K562 (cell line): Measurements from ENCODE around the gene LMX1B. TPM values are rescaled to one million over a fixed set of nuclear protein-coding genes. Genes with fewer than 3 reads are reported as not detected.

ENCODE experiments used
- ATF7 ChIP-seq: fragments of 450-650 bp; IDR thresholded peaks from 2 replicates; pipeline ENCODE4 v1.7.1; 2014; ENCODE audit warnings: mild to moderate bottlenecking, moderate library complexity
- BRF1 ChIP-seq: IDR thresholded peaks from 3 replicates; pipeline ENCODE4 v1.6.1; 2011; ENCODE audit warnings: borderline replicate concordance, mild to moderate bottlenecking; ENCODE audit not compliant: insufficient read length; ENCODE audit errors: extremely low read depth
- CLOCK ChIP-seq: fragments of 250-450 bp; sonication (Bioruptor Pico); IDR thresholded peaks from 2 replicates; pipeline ENCODE4 v1.4.0; 2020; ENCODE audit warnings: mild to moderate bottlenecking, moderate library complexity, borderline replicate concordance
- CSDE1 ChIP-seq, 2 experiments: fragments of 450-650 bp; IDR thresholded peaks; 2 replicates each; pipeline ENCODE4 v1.6.1; 2016; ENCODE audit warnings: mild to moderate bottlenecking in 1 of 2
- EGR1 ChIP-seq: fragments of 450-650 bp; conservative IDR thresholded peaks from 2 replicates; pipeline ENCODE4 v1.6.1; 2017; ENCODE audit warnings: mild to moderate bottlenecking
- KLF1 ChIP-seq: fragments of 450-650 bp; IDR thresholded peaks from 2 replicates; pipeline ENCODE4 v1.6.1; 2016; ENCODE audit warnings: missing genetic modification characterization, missing compliant biosample characterization
- MBD1 ChIP-seq: fragments of 250-450 bp; sonication (Bioruptor Pico); IDR thresholded peaks from 2 replicates; pipeline ENCODE4 v1.8.0; 2022; ENCODE audit warnings: inconsistent platforms
- NELFE ChIP-seq: IDR thresholded peaks from 2 replicates; pipeline ENCODE4 v1.6.1; 2011; ENCODE audit warnings: mild to moderate bottlenecking; ENCODE audit not compliant: insufficient read depth, insufficient read length
- PURB ChIP-seq: sonication (generic); formaldehyde crosslinking; IDR thresholded peaks from 2 replicates; pipeline ENCODE4 v1.9.0; 2021; ENCODE audit warnings: low read depth, mild to moderate bottlenecking, missing genetic modification reagents
- RB1 ChIP-seq: fragments of 450-650 bp; IDR thresholded peaks from 2 replicates; pipeline ENCODE4 v1.6.1; 2017; ENCODE audit warnings: low read depth, mild to moderate bottlenecking
- RCOR1 ChIP-seq, 2 experiments: IDR thresholded peaks; 2 replicates each; pipeline ENCODE4 v1.6.1; 2012; ENCODE audit warnings: low read depth in 2 of 2, low read length in 2 of 2, borderline replicate concordance in 1 of 2, improper control_type of control experiment in 1 of 2
- RFX5 ChIP-seq: IDR thresholded peaks from 2 replicates; pipeline ENCODE4 v1.6.1; 2011; ENCODE audit warnings: low read depth, mild to moderate bottlenecking, improper control_type of control experiment, low read length
- SP1 ChIP-seq: sonication (generic); formaldehyde crosslinking; IDR thresholded peaks from 2 replicates; pipeline ENCODE4 v1.8.1; 2022; ENCODE audit warnings: mild to moderate bottlenecking, missing genetic modification reagents
- SRSF3 ChIP-seq: fragments of 200-400 bp; formaldehyde crosslinking; IDR thresholded peaks from 2 replicates; pipeline ENCODE4 v1.6.1; 2016; ENCODE audit warnings: mild to moderate bottlenecking, low read length, moderate library complexity; ENCODE audit not compliant: insufficient read depth
- ZNF263 ChIP-seq: sonication (generic); formaldehyde crosslinking; IDR thresholded peaks from 2 replicates; pipeline ENCODE4 v1.8.0; 2022; ENCODE audit warnings: mild to moderate bottlenecking, missing genetic modification reagents, borderline replicate concordance
- ZNF318 ChIP-seq, 2 experiments: fragments of 450-650 bp; IDR thresholded peaks; 2 replicates each; pipeline ENCODE4 v1.6.1; 2016; ENCODE audit warnings: mild to moderate bottlenecking in 2 of 2, borderline replicate concordance in 1 of 2, low read depth in 1 of 2, moderate library complexity in 1 of 2
- ZNF507 ChIP-seq: conservative IDR thresholded peaks from 2 replicates; pipeline ENCODE4 v1.6.1; 2017; ENCODE audit warnings: missing genetic modification characterization, missing compliant biosample characterization
- polyA plus RNA-seq, 8 experiments: library from polyadenylated mRNA; depleted of rRNA in 4 of 8; stranded (reverse) in 5 of 8; unstranded in 3 of 8; fragments of >200 nt; fragmentation: Nextera tagmentation in 2 of 8; fragmentation: Illumina TruSeq in 1 of 8; extraction: Ambion mirVana in 2 of 8; extraction: Trizol in 1 of 8; gene quantifications; 2 replicates each; pipeline versions ENCODE4 v1.2.1 to v1.2.3, GENCODE V29; 2011 to 2014; ENCODE audit warnings: inconsistent platforms in 1 of 8, missing spikeins in 1 of 8
- total RNA-seq, 7 experiments: library from RNA; depleted of rRNA in 6 of 7; stranded (reverse); fragments of >200 nt in 6 of 7; fragmentation: Illumina TruSeq in 2 of 7; extraction: Trizol in 2 of 7; gene quantifications; 2 replicates each; pipeline versions ENCODE4 v1.2.1 to v1.2.3, GENCODE V29; 2011 to 2021; ENCODE audit warnings: low replicate concordance in 1 of 7

Gene LMX1B
- total and polyA plus RNA-seq, 9 of the 15 experiments (the other 6 are each of a cell fraction or from before 2014, with no cell fraction given), result not detected

- no peak for TF ChIP-seq PURB
- no peak for TF ChIP-seq BRF1
- TF ChIP-seq RFX5, result no peak
- no peak for TF ChIP-seq SP1
- no peak for TF ChIP-seq NELFE
- TF ChIP-seq SRSF3, result no peak
- TF ChIP-seq RB1, result no peak
- no peak for TF ChIP-seq EGR1
- TF ChIP-seq ZNF263 (CRISPR knock-in tag), result no peak
- TF ChIP-seq MBD1, result no peak
- TF ChIP-seq RCOR1 (IDR thresholded peaks at IDR 0.05; ENCODE audit: borderline replicate concordance in 1 of 2, low read depth in 2 of 2, low read length in 2 of 2), result peak in 1 of 2 experiments; percentile 97; a peak in 2 of 4 replicates
- TF ChIP-seq CLOCK (CRISPR knock-in tag), result no peak
- no peak for TF ChIP-seq KLF1 (tag)
- TF ChIP-seq CSDE1 (IDR thresholded peaks at IDR 0.05), result peak in 1 of 2 experiments; percentile 98; a peak in 2 of 4 replicates
- no peak for TF ChIP-seq ZNF318 (IDR thresholded peaks at IDR 0.05; ENCODE audit: borderline replicate concordance in 1 of 2, low read depth in 1 of 2)
- no peak for TF ChIP-seq ZNF507 (tag)
- peak; percentile 38; the same call in 1 of the 2 replicates for TF ChIP-seq ATF7
Measured at GRCh38 chr9:126723807-126724172, 110.1 kb downstream of the LMX1B start (continued).
